HG02623 (cell line): Measurements from ENCODE around the gene SOCS3.

Experiments used
- ATAC-seq: cut with Tn5 transposase; IDR thresholded peaks from one replicate; pipeline ENCODE4 v1.9.1; 2021; ENCODE audit warnings: moderate library complexity; ENCODE audit not compliant: unreplicated experiment

SOCS3 gene

GRCh38 chr17:78391051-78391431, 31.2 kb upstream of the SOCS3 start:
- ATAC-seq, result no peak

GRCh38 chr17:78390241-78391050, 30.6 kb upstream of the SOCS3 start:
- no peak for ATAC-seq

GRCh38 chr17:78387977-78388941, 28.4 kb upstream of the SOCS3 start:
- ATAC-seq, result no peak

DNA sequence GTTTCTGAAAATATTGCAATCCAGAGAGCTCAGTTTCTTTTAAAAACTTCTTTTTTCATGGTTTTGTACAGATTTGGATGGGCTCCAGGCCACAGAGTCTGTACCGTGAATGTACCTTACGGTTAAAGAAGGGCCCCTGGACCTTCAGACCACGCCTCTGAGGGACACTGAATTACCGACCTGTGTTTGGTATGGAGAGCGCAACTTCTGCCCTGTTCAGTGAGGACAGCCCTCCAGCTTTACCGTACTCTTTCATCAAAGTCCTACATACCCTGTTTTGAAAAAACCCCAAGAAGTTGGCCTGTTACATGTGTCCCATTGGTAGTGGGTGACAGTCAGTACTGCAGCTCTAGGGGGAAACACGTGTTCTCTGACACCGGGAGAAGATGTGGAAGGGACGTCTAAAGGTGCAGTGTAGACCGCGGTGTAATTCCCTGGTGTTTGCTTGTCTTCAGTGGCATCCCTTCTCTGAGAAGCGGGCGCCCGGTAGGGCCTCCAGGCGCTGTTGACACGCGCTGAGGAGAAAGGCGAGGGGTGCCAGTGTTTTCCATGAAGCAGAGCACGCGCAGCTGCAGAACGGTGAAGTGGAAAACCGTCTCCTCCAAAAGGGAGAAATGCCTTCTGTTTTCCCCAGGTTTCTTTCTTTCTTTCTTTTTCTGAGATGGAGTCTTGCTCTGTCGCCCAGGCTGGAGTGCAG, 24.8 kb upstream of the SOCS3 start:
- ATAC-seq, result no peak

GRCh38 chr17:78383725-78384471, 24.0 kb upstream of the SOCS3 start:
- no peak for ATAC-seq

DNA sequence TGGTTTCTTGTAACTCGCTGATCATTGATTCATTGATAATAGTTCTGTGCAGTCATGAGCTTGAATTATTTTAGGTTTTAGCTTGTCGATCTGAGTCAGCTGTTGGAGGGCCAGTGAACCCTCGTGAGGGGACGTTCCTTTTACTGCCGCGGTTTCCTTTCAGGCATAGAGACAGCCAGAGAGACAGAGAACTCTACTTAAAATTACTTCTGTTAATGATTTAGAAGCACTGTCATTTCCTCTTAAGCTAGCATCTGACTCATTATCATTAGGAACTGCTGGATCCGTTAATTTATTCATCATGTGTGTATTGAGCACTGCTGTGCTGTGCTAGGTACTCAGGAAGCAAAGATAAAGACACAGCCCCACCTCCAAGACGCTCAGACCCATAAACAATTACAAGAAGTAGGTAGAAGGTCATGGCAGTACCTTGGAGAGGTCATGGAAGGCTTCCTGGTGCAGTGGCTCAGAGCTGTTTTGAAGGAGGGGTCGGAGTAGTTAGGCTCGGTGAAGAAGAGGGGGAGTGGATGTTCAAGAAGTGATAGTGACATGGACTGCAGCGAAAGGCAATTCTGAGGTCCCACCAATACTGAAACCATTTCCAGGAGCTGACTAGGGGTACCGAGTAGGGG, 21.8 kb upstream of the SOCS3 start:
- ATAC-seq, result no peak

GRCh38 chr17:78380370-78380769, 20.5 kb upstream of the SOCS3 start:
- no peak for ATAC-seq

DNA sequence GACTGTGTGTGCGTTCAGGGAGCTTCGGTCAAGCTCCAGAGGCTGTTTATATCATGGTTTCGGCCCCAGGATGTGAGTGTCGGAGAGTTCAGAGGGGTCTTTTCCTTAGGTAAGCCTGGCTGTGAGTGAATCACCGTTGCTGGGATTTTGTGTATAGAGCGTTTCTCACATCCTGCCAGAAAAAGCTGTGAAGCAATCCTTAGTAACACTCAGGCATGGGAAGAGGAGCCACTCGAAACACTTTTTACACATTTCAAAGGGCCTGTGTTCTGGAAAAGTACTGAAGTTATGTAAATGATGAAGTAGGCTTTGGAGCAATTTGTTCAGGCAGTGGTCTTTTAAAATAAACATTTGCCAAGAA, 19.2 kb upstream of the SOCS3 start:
- no peak for ATAC-seq

- peak; percentile 60 for ATAC-seq
Measured at GRCh38 chr17:78378225-78379130, 18.6 kb upstream of the SOCS3 start, which contains the start of gene PGS1. Gene PGS1 (plus strand): TSS chr17:78378649. CDS start chr17:78378666, 17 bp downstream.

GRCh38 chr17:78377858-78378224, 18.0 kb upstream of the SOCS3 start:
- no peak for ATAC-seq

DNA sequence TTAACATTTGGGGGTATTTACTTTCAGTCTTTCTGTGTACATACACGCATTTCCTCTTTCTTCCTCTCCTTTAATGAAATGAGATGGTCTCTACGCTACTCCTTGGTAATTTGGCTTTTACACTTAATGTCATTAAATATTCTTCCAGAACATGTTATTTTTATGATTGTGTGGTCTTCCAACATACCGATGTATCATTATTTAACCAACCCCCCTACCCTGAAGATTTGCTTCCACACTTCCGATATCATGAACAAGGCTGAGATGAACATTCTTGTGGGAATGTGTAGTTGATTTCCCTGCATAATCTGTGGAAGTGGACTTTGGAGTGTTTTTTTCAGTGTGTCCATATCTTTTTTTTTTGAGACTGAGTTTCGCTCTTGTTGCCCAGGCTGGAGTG, 16.3 kb upstream of the SOCS3 start:
- no peak for ATAC-seq

DNA sequence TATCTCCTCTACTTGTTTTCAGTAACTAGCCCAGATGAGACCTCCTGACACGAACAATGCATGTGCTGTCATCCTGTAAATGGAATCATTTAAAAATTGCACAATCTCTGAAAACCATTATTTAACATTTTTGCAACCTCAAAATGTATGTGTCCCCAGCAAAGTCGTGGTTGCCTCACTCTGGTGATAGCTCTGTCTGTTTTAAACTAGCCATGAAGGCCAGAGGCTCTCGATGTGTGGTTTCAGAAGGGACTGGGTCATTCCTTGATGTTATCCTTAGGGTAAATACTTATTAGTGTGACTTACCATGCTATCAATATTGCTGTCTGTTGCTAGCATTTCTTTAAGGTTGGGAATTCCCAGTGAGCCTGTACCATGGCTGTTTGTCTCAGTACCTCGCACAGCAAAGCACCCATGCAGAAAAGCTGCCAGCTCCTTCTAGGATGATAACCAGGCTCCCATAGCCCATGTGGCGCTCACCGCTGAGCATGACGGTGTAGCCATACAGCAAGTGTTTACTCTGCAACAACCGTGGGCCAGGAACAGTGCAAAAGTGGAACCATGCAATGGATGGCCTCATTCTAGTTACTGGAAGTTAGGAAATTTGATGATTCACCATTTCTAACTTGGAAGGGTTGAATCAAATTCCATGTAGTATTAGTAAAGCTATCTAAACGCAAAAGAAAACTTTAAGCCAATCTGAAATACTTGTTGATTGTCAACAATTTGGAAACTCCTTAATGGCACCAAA, 15.7 kb upstream of the SOCS3 start:
- no peak for ATAC-seq

GRCh38 chr17:78374631-78375274, 14.9 kb upstream of the SOCS3 start:
- no peak for ATAC-seq

DNA sequence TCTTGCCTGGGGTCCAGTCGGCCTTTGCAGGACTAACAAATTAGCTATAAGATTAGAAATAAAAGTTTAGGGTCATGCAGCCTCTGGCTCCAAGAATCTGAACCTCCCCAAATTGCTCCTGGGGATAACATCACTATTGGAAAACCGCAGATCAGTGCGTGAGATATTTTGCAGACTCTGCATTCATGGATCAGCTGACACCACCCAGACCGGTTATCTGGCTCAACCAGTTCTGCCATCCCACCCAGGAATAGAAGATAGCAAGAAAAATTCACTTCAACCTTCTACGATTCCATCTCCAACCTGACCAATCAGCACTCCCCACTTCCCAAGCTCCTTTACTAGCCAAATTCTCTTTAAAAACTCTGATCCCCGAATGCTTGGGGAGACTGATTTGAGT, 14.3 kb upstream of the SOCS3 start:
- no peak for ATAC-seq

DNA sequence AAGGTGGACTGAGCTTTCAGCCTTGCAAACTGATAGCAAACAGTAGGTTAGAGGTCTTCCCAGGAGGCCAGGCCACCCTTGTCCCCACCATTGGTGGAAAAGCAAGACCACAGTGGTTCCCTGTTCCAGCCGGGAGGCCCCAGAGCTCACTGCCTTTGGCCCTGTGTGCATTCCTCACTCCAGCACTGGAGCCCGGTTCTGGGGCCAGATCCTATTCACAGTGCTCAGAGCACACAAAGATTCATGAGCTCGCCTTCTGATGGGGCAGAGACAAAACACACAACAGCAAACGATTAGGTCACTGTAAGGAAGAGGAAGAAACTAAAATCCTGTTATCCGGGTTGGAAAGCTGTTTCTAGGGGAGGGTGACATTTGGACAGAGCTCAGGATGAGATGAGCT, 13.0 kb upstream of the SOCS3 start:
- no peak for ATAC-seq

DNA sequence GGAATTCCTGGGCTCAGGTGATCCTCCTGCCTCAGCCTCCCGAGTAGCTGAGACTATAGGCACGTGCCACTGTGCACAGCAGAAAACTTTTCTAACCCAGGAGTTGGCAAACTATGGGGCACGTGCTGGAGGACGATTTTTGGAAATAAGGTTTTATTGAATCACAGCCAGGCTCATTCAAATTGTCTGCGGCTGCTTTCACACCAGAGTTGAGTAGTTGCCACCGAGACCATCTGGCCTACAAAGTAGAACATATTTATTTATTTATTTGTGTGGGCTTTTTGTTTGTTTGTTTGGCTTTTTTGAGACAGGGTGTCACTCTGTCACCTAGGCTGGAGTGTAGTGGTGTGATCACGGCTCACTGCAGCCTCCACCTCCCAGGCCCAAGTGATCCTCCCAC, 11.2 kb upstream of the SOCS3 start:
- no peak for ATAC-seq

DNA sequence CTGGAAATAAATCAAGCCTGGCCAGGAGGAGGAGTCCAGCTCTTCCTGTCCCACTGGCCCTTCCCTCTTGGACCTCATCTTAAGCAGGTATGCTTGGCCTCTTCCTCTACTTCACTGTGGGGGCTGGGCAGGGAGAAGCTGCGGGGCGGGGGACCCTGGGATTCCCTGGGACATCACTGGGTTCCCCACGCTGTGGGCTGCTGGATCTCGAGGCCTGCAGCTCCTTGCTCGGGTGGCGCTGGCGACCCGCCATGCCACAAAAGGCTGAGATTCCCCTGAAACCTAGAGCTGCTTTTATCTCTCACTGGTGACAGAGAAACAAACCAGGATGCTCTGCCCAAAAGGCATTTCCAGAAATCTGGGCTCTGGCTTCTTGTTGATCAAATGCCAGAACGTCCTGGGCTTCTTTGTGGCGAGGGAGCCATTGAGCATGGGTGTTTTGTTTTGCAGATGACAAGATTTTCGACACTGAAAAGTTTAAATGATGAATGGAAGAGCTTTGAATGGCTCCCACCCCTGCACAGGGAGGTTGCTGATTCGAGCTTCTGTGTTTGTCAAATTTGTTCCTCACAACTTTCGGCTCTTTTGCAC, 10.0 kb upstream of the SOCS3 start:
- no peak for ATAC-seq
